Sigmoid colon (tissue), 4 donors: ENCODE results near the gene PTPN14.

Source experiments
- EP300 ChIP-seq, 4 donors: sonication (generic); formaldehyde crosslinking; IDR thresholded peaks; one replicate each; pipeline ENCODE4 v1.6.1; 2017; ENCODE audit warnings: antibody characterized with exemption in 4 of 4
- POLR2A ChIP-seq, 2 donors: fragments of 450-650 bp; IDR thresholded peaks; one replicate each; pipeline ENCODE4 v1.6.1; 2016; ENCODE audit warnings: antibody characterized with exemption in 2 of 2, mild to moderate bottlenecking in 2 of 2, moderate library complexity in 2 of 2
- TF ChIP-seq, protein P1 (sequence below), 4 experiments: fragments of 450-650 bp in 3 of 4; fragments of 200-600 bp in 1 of 4; IDR thresholded peaks; one replicate each; pipeline ENCODE4 v1.5.1; 2016 to 2019; ENCODE audit warnings: antibody characterized with exemption in 4 of 4, mild to moderate bottlenecking in 3 of 4, moderate library complexity in 2 of 4

DNA sequence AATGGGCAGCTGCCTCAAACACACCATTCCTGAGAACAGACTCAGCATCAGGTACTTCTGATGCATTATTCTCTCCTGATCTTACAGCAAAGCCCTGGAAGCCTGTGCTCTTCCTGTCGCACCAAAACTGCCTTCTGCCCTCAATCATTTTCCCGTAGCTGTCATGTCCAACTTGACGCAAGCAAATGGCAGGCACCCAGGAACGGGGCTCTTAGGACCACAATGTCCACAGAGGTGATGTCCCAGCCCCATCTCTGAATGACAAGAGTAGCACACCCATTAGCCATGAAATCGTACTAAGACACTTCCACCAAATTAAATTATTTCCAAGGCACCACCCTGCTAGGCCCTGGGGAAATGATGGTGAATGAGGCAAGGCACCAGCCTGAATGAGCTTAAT is 47.1 kb downstream of the PTPN14 start:
- TF ChIP-seq POLR2A (IDR thresholded peaks at IDR 0.05): no peak
- TF ChIP-seq, protein P1, sequence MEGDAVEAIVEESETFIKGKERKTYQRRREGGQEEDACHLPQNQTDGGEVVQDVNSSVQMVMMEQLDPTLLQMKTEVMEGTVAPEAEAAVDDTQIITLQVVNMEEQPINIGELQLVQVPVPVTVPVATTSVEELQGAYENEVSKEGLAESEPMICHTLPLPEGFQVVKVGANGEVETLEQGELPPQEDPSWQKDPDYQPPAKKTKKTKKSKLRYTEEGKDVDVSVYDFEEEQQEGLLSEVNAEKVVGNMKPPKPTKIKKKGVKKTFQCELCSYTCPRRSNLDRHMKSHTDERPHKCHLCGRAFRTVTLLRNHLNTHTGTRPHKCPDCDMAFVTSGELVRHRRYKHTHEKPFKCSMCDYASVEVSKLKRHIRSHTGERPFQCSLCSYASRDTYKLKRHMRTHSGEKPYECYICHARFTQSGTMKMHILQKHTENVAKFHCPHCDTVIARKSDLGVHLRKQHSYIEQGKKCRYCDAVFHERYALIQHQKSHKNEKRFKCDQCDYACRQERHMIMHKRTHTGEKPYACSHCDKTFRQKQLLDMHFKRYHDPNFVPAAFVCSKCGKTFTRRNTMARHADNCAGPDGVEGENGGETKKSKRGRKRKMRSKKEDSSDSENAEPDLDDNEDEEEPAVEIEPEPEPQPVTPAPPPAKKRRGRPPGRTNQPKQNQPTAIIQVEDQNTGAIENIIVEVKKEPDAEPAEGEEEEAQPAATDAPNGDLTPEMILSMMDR (IDR thresholded peaks at IDR 0.05): no peak
- no peak for TF ChIP-seq EP300 (IDR thresholded peaks at IDR 0.05)
